ENCODE data around the gene TERT. TPM values are rescaled to one million over a fixed set of nuclear protein-coding genes. Genes with fewer than 3 reads are reported as not detected.
A peak's percentile ranks its signal among the peaks of the same experiment; 100 is the strongest.

The TERT gene
- total RNA-seq, 2 donors from 2014 or later, result 3.6 TPM; not detected in 1

DNA sequence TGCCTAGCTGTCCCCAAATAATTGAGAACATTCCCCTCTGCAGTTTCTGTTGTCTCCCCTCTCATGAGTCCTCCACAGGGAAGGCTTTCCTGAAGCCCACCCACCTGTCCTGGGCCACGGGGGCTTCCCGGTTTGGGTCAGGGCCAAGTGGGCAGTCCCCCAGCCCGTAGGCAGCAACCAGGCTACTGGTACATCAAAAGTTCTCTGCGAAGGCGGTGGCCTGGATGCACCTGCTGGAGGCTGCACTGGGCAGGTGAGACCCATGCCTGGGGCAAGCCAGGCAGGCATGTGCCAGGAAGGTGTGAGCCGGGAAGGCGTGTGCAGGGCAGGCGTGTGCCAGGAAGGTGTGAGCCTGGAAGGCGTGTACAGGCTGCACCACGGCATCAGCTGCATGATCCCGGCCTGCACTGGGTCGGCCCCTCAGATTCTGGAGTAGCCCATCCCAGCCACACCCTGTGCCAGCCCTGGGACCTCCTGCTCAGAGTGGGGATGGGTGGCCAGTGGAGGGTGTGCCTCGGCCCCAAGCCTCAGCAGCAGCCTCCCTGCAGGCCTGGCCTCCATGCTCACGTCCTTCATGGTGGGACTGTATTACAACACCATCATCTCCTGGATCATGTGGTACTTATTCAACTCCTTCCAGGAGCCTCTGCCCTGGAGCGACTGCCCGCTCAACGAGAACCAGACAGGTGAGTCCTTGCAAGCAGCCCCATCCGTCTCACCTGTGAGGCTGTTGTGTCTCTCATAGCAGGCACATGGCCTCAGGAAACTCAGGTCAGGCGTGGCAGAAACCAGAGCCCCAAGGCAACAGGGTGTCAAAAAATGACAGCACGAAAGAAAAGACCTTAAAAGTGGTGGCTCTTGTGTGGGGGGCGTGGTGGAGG lies 84.7 kb downstream of the TERT start:
- no peaks in the 10 kb centered on the region for H3K27me3 ChIP-seq (replicated peaks; ENCODE audit: insufficient read depth)
- no peaks in the 10 kb centered on the region for H3K36me3 ChIP-seq
- WGBS, result 73% methylated on average over 14 of the region's 21 CpGs
- no peak overlapping the region for H3K27ac ChIP-seq
- H3K4me3 ChIP-seq, result no peak overlapping the region
- TF ChIP-seq POLR2A (IDR thresholded peaks at IDR 0.05) (no peak), POLR2AphosphoS5 (IDR thresholded peaks at IDR 0.05) (no peak), CTCF (IDR thresholded peaks at IDR 0.05) (no peak)
- intact Hi-C loops (cut with DNase I), result no loop called here
- H3K9me3 ChIP-seq, result no peaks in the 10 kb centered on the region
- no peaks in the 10 kb centered on the region for H3K4me1 ChIP-seq (replicated peaks)
- no peak for DNase-seq (ENCODE audit: low spot score)

DNA sequence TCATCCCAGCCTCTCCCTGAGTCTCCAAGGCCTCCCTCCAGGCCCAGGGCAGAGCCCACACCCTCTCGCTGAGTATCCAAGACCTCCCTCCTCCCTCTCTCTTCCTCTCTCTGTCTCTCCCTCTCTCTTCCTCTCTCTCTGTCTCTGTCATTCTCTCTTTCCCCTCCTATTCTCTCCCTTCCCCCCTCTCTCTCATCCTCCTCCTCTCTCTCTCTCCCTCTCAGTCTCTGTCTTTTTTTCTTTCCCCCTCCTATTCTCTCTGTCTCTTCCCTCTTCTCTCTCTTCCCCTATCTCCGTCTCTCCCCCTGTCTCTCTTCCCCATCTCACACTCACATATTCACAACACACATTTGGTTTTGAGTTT lies 85.4 kb downstream of the TERT start:
- H3K36me3 ChIP-seq, result no peaks in the 10 kb centered on the region
- no peak for TF ChIP-seq CTCF (IDR thresholded peaks at IDR 0.05)
- TF ChIP-seq POLR2AphosphoS5 (IDR thresholded peaks at IDR 0.05), result no peak
- no peak for TF ChIP-seq POLR2A (IDR thresholded peaks at IDR 0.05)
- H3K27me3 ChIP-seq (replicated peaks; ENCODE audit: insufficient read depth), result no peaks in the 10 kb centered on the region
- no peaks in the 10 kb centered on the region for H3K9me3 ChIP-seq
- H3K27ac ChIP-seq, result no peak overlapping the region
- H3K4me1 ChIP-seq (replicated peaks), result no peaks in the 10 kb centered on the region
- 71% methylated on average over 2 of the region's 2 CpGs for WGBS
- intact Hi-C loops (cut with DNase I), result no loop called here
- H3K4me3 ChIP-seq, result no peak overlapping the region
- no peak for DNase-seq (ENCODE audit: low spot score)

- no peak for DNase-seq (ENCODE audit: low spot score)
- Histone ChIP-seq H3K36me3 (no peaks in the 10 kb centered on the region), H3K4me1 (replicated peaks) (no peaks in the 10 kb centered on the region), H3K9me3 (no peaks in the 10 kb centered on the region), H3K27ac (no peak overlapping the region), H3K4me3 (no peak overlapping the region), H3K27me3 (replicated peaks; ENCODE audit: insufficient read depth) (no peaks in the 10 kb centered on the region)
- WGBS, result 71% methylated on average over 10 of the region's 24 CpGs
- intact Hi-C loops (cut with DNase I), result no loop called here
- TF ChIP-seq CTCF (IDR thresholded peaks at IDR 0.05) (peak in 3 of 4 experiments; percentile 32 to 56 (median 37)), POLR2AphosphoS5 (IDR thresholded peaks at IDR 0.05) (no peak)
Measured at GRCh38 chr5:1208743-1209488, 86.0 kb downstream of the TERT start.

GRCh38 chr5:1208221-1208742 lies 86.6 kb downstream of the TERT start:
- no peaks in the 10 kb centered on the region for H3K36me3 ChIP-seq
- DNase-seq (ENCODE audit: low spot score), result no peak
- WGBS, result 62% methylated on average over 17 of the region's 17 CpGs
- no peak overlapping the region for H3K4me3 ChIP-seq
- no peaks in the 10 kb centered on the region for H3K4me1 ChIP-seq (replicated peaks)
- intact Hi-C loops (cut with DNase I), result no loop called here
- H3K27ac ChIP-seq, result no peak overlapping the region
- TF ChIP-seq POLR2A (IDR thresholded peaks at IDR 0.05), result no peak
- no peak for TF ChIP-seq CTCF (IDR thresholded peaks at IDR 0.05)
- no peak for TF ChIP-seq POLR2AphosphoS5 (IDR thresholded peaks at IDR 0.05)
- no peaks in the 10 kb centered on the region for H3K9me3 ChIP-seq
- no peaks in the 10 kb centered on the region for H3K27me3 ChIP-seq (replicated peaks; ENCODE audit: insufficient read depth)

Measured in prostate gland (tissue), 2 donors.